ENCODE measurements around the gene XPNPEP1. TPM values are rescaled to one million over a fixed set of nuclear protein-coding genes. Genes with fewer than 3 reads are reported as not detected.

XPNPEP1 gene
- total and polyA plus RNA-seq, 2 of the 4 experiments (the other 2 are of a cell fraction): 164 to 311 TPM

- Histone ChIP-seq H2BK15ac (ENCODE audit: low read depth, low read length) (no peak overlapping the region), H3K4me1 (ENCODE audit: control insufficient read depth, insufficient read depth, low read length) (peaks cover 14% of the 10 kb centered on the region), H3K9me1 (ENCODE audit: insufficient read depth, low read length) (peaks cover 35% of the 10 kb centered on the region), H3K4me2 (ENCODE audit: low read depth, low read length) (no peak overlapping the region), H2BK20ac (ENCODE audit: low read depth, low read length) (no peak overlapping the region), H2AK5ac (ENCODE audit: low read depth, low read length) (no peak overlapping the region), H2AFZ (replicated peaks; ENCODE audit: low read length, poor library complexity) (no peak overlapping the region), H3K14ac (replicated peaks; ENCODE audit: low read depth, low read length) (no peak overlapping the region), H3K4ac (ENCODE audit: low read depth, low read length) (no peak overlapping the region; the same call in 1 of the 2 replicates), H3K18ac (ENCODE audit: low read depth, low read length) (no peak overlapping the region), H3K79me1 (ENCODE audit: low read depth in 1 of 2, low read length in 2 of 2) (peaks cover 38 to 79% of the 10 kb centered on the region in 2 experiments), H2BK120ac (ENCODE audit: low read depth, low read length) (no peak overlapping the region), H4K5ac (ENCODE audit: low read depth, low read length) (no peak overlapping the region), H2AK9ac (replicated peaks; ENCODE audit: low read depth, low read length, poor library complexity) (no peak overlapping the region), H3K23ac (ENCODE audit: low read depth, low read length) (no peak overlapping the region; the same call in 1 of the 2 replicates), H3K27me3 (ENCODE audit: control insufficient read depth, insufficient read depth, low read length) (no peaks in the 10 kb centered on the region), H3K9ac (ENCODE audit: low read depth, low read length) (no peak overlapping the region), H4K8ac (ENCODE audit: low read depth in 2 of 2, low read length in 2 of 2) (peak overlapping the region in 1 of 2 experiments; percentile 8; a peak in 1 of 4 replicates), H2BK5ac (ENCODE audit: low read depth, low read length, poor library complexity, severe bottlenecking) (no peak overlapping the region), H4K91ac (ENCODE audit: insufficient read depth, low read depth, low read length) (no peak overlapping the region), H3K4me3 (ENCODE audit: insufficient read depth, low read depth, low read length) (no peak overlapping the region), H3K36me3 (ENCODE audit: control insufficient read depth, insufficient read depth, low read length) (peaks cover 24% of the 10 kb centered on the region), H3K9me3 (ENCODE audit: control insufficient read depth, insufficient read depth, low read length) (no peaks in the 10 kb centered on the region), H4K20me1 (ENCODE audit: insufficient read depth, low read length) (peaks cover 20% of the 10 kb centered on the region), H3K27ac (ENCODE audit: insufficient read depth, low read length) (no peak overlapping the region), H3K56ac (ENCODE audit: extremely low read depth, insufficient read depth, low read length) (no peak overlapping the region)
- ChIA-PET CTCF (interaction anchor here (3.1 kb wide), 1 partner anchor 9 kb away, joined by 20 read pairs; no protein-coding TSS in a partner anchor), POLR2A (ENCODE audit: unreplicated experiment) (no interaction called here)
- intact Hi-C loops (cut with micrococcal nuclease) (no loop called here), in situ Hi-C loops (cut with MboI; ENCODE audit: low sequenced_read_pairs) (no loop called here), dilution Hi-C loops (cut with HindIII; ENCODE audit: low sequenced_read_pairs, unreplicated experiment) (no loop called here)
- BruUV-seq (replicated peaks): no TSS peak
- no peak for TF ChIP-seq USF2 (IDR thresholded peaks at IDR 0.05; ENCODE audit: low read depth, low read length)
- TF ChIP-seq BHLHE40 (IDR thresholded peaks at IDR 0.05; ENCODE audit: low read depth, low read length): no peak
- TF ChIP-seq CTCF (conservative IDR thresholded peaks at IDR 0.05; ENCODE audit: low read depth, low read length): no peak
- TF ChIP-seq POLR2A (IDR thresholded peaks at IDR 0.05; ENCODE audit: low read depth, low read length): no peak
- no peak for TF ChIP-seq RCOR1 (IDR thresholded peaks at IDR 0.05; ENCODE audit: insufficient replicate concordance, low read length)
- TF ChIP-seq CEBPB (IDR thresholded peaks at IDR 0.05; ENCODE audit: low read depth, low read length): no peak
- no peak for TF ChIP-seq SMC3 (IDR thresholded peaks at IDR 0.05; ENCODE audit: low read depth, low read length)
- no peak for TF ChIP-seq RFX5 (IDR thresholded peaks at IDR 0.05; ENCODE audit: low read depth, low read length)
- TF ChIP-seq CHD1 (IDR thresholded peaks at IDR 0.05; ENCODE audit: low read depth, low read length): no peak
- TF ChIP-seq NFE2L2 (IDR thresholded peaks at IDR 0.05; ENCODE audit: low read depth, low read length): no peak
- no peak for TF ChIP-seq MXI1 (IDR thresholded peaks at IDR 0.05; ENCODE audit: borderline replicate concordance, low read depth, low read length)
- no peak for TF ChIP-seq ELK1 (IDR thresholded peaks at IDR 0.05; ENCODE audit: borderline replicate concordance, low read depth, low read length)
- TF ChIP-seq MAZ (IDR thresholded peaks at IDR 0.05; ENCODE audit: borderline replicate concordance, low read depth, low read length): no peak
- no peak for TF ChIP-seq FOS (IDR thresholded peaks at IDR 0.05; ENCODE audit: low read depth, low read length)
- no peak for TF ChIP-seq RAD21 (IDR thresholded peaks at IDR 0.05; ENCODE audit: low read length)
- no peak for TF ChIP-seq MAFK (IDR thresholded peaks at IDR 0.05; ENCODE audit: low read depth, low read length)
- no peak for DNase-seq
- ATAC-seq (ENCODE audit: low read depth): no peak
- WGBS, 2 experiments (ENCODE audit: extremely low coverage in 2 of 2, insufficient read length in 1 of 2): 86% methylated on average over 2 of the region's 9 CpGs; no CpG with 5 or more reads in 1 of the 2 experiments
These were observed 30.4 kb downstream of the XPNPEP1 start for GRCh38 chr10:109892931-109893330.

All from IMR-90 (cell line).